ENCODE measurements around the gene ZSCAN16.
"Not testable (repeated sequence)": the region's sequence is repeated elsewhere in the genome, so short reads cannot be mapped to it uniquely, and the experiment has no call there.

Gene ZSCAN16

DNA sequence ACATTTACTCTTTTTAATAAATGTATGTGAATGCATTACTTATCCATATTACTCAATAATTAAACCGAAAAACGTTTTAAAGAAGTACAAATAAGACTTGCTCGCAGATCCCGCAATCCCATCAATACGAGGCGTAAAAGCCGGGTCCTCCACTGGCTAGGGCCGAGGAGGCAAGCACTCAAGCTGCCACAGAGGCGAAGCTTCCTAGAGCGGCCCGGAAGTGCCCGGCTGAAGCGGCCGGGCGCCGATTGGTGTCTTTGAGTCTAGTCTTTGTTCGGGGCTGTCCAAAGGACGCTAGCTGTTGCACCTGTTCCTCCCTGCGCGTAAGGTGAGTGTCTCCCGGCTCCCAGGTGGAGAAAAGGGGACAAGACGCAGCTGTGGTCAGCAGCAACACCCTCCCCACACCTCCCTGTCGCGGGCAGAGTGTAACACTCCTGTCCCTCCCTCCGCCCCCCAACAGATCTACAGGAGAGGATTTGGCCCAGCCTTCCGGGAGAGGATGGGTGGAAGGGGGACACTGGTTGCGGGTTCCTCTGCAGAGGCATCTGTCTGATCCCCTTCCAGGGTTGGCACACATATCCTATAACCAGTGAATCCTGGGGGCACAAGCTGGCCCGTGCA, at the start of gene ZSCAN16:
TSS of gene ZSCAN16 (plus strand) at position 260 of the 621 bp plus-strand sequence. CDS start 835 bp downstream, outside the sequence.
- peak; percentile 74 to 79 for DNase-seq

GRCh38 chr6:28078050-28078449, 46.4 kb upstream of the ZSCAN16 start:
- no peak for DNase-seq

DNA sequence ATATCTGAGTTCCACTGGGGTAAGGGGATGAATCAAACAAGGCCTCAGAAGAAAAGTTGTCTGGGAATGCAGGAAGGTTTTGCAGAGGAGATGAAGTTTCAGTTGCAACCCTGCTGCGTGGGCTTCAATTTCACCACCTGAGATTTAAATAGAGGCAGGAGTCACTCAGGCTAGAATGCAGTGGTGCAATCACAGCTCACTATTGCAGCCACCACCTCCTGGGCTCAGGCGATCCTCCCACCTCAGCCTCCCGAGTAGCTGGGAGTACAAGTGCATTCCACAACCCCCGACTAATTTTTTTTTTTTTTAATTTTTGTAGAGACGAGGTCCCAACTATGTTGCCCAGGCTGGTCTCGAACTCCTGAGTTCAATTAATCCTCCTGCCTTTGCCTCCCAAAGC, 45.6 kb upstream of the ZSCAN16 start:
- no peak for DNase-seq

GRCh38 chr6:28080381-28080630, 44.1 kb upstream of the ZSCAN16 start, which contains the start of gene ZNF165:
TSS of gene ZNF165 (plus strand) at chr6:28080568. CDS start at chr6:28085481, 4,913 bp downstream.
- not testable (repeated sequence) for DNase-seq

DNA sequence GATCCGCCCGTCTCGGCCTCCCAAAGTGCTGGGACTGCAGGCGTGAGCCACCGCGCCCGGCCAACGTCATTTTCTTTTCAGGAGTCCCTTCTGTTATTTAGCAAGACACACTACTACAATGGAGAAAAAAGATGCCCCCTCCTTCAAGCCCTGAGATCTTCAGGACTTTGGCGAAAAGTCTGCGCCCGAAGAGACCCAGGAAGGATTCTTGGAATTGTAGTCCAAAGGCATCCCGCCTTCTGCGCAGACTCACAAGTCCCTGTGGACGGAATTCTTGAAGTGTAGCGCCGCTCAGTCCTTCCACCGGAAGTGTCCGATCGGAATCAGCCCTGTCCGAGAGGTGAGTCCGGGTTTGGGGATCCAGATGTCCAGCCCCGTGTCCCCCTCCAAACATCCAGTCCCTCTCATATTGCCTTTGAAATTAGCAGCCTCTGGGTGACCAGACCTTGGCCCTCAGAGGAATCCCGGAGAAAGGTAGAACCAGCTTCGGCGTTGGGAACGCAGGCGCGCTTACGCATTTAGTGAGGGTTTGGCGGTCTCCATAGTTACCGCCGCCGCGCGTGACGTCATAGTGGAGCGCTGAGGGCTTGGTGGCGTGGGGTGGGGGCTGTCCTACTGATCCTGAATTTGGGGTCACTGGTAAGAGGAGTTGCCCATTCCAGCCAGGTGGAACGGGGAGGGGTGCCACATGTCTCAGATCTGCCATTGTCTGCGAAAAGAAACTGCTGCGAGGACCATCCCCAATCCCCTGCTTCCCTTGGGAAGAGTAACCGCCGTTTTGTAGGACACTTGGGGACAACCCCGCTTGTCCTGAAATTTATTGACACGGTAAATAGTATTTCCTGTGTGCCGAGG, 43.6 kb upstream of the ZSCAN16 start:
- peak; percentile 79 to 95 for DNase-seq

DNA sequence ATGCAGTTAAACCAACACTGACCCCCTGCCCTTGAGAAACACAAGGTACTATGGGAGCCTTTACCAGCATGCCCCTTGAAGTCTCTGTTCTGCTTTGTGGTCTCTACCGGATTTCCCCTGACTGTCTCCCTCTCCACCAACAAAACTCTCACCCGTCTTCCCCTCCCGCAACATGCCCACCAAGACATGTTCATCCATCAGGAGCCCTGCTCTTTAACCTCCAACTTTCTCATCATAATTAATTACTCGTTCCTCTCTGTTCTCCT, 43.0 kb upstream of the ZSCAN16 start:
- DNase-seq: no peak

GRCh38 chr6:28082939-28083338, 41.5 kb upstream of the ZSCAN16 start:
- DNase-seq: no peak

DNA sequence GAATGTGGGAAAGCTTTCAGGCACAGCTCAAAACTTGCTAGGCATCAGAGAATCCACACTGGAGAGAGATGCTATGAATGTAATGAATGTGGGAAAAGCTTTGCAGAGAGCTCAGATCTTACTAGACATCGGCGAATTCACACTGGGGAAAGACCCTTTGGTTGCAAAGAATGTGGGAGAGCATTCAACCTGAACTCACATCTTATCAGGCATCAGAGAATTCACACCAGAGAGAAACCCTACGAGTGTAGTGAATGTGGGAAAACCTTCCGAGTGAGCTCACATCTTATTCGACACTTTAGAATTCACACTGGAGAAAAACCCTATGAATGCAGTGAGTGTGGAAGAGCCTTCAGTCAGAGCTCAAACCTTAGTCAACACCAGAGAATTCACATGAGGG, 35.4 kb upstream of the ZSCAN16 start:
- DNase-seq: no peak

GRCh38 chr6:28090917-28091586, 33.4 kb upstream of the ZSCAN16 start:
- no peak for DNase-seq

- DNase-seq: not testable (repeated sequence)
Measured at GRCh38 chr6:28102222-28102621, 22.2 kb upstream of the ZSCAN16 start.

GRCh38 chr6:28102699-28103098, 21.7 kb upstream of the ZSCAN16 start:
- DNase-seq: not testable (repeated sequence)

GRCh38 chr6:28104392-28105244, 19.8 kb upstream of the ZSCAN16 start:
- DNase-seq: peak; percentile 16 to 45

DNA sequence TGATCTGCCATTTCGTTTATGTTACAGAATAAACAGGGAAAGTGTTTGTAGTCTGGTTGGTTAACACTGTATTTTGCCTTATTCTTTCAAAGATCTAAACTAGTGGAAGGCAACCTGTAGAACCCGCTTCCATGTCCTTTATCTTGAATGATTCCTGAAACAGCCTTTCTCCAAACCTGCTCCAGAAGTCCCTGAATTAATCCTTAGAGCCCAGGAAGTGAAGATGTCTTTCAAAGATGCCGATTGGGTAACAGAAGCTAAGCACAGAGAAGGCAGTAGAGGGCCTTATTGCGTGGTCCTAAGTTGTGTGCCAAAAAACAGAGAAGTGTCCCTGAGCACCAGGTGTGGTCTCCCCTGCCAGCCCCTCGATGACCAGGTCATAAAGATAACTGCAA, 19.2 kb upstream of the ZSCAN16 start:
- DNase-seq: no peak

DNA sequence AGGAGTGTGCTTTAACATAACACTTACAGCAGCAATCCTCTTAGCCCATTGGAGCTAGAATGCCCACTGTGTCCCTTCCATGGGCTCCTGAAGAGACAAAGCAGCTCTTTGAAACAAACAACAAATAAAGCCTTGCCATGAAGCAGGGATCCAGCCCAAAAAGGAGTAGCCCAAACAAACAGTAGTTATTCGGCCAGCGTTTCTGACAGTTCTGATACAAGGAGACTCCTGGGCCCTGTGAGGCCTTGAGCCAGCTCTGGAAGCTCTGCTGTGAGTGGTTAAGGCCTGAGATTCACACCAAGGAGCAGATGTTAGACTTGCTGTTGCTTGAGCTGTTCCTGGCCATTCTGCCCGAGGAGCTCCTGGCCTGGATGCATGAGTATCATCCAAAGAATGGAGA, 16.9 kb upstream of the ZSCAN16 start:
- DNase-seq: no peak

DNA sequence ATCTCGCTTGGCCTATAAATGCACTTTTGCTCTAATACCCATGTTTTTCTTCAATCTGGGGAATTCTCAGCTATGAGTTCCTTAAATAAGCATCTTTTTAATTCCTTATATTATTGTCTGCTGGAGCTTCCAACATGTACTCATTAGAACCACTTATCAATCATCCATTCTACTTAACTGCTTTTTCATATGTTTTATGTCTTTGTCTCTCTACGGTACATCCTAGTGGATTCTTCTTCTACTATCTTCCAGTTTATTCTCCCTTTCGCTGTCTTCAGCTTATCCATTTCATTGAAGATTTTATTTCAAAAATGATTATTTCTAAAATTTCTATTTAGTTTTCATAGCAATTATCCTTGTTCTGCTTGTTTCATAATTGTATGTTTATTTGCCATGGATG, 12.4 kb upstream of the ZSCAN16 start:
- DNase-seq: no peak

DNA sequence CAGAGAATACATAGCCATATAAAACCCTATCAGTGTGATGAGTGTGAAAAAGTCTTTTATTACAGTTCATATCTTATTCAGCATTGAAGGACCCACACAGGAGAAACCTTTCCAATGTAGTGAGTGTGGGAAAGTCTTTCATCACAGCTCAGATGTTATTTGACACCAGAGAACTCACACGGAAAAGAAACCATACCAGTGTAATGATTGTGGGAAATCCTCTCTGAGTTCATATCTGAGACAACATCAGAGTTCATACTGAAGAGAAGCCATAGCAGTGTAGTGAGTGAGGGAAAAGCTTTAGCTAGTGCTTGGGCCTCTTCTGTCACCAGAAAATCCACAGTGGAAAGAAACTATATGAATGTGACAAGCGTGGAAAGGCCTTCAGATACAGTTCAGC, 8.6 kb upstream of the ZSCAN16 start:
- no peak for DNase-seq

- DNase-seq: no peak
Measured at GRCh38 chr6:28117386-28118050, 6.9 kb upstream of the ZSCAN16 start.

- DNase-seq: no peak
Measured at GRCh38 chr6:28118217-28118616, 6.2 kb upstream of the ZSCAN16 start.

DNA sequence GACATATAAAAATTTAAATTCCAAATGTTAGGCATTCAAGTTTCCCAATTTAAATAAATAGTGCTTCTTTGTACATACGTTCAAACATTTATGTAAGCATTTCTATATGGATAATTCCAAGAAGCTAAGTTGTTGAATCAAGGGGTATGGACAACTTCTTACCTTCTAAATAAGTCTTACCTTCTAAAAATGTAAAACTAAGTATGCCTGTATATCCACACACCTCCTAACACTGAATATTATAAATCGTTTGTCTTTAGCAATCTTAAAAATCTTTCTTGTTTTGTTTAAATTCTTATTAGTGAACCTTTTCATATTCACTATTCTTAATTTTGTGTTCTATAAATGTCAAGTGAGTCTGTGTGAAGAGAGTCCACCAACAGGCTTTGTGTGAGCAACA, 2.5 kb upstream of the ZSCAN16 start:
- DNase-seq: no peak

DNA sequence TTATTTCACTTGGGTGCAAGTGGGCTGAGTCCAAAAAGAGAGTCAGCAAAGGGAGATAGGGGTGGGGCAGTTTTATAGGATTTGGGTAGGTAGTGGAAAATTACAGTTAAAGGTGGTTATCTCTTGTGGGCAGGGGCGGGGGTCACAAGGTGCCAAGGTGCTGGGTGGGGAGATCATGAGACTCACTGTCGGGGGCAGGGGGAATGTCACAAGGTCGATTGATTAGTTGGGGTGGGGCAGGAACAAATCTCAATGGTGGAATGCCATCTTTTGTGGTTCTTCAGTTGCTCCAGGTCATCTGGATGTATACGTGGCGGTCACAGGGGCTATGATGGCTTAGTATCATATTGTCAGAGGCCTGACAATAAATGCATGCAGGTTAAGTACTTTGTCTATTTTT, 2.1 kb upstream of the ZSCAN16 start:
- DNase-seq: not testable (repeated sequence)

DNA sequence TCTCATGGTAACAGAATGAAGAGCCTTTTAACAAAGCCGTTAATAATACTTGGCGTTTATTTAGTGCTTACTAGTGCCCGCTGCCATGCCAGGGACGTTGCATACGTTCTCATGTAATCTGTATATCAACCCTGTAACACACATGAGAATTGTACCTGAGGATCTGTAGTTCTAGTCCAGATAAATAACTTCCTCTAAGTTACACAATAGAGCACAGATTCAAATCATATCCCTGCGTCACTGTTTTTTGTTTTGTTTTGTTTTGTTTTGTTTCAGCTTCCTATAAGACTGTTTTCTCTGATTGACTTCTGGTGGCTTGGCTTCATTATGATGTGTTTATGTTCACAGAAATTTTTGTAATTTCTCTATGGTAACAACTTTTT, 553 bp downstream of the ZSCAN16 start:
- DNase-seq: no peak

- no peak for DNase-seq
Measured at GRCh38 chr6:28125401-28125800, 992 bp downstream of the ZSCAN16 start.

- DNase-seq: no peak
Measured at GRCh38 chr6:28134015-28134414, 9.6 kb downstream of the ZSCAN16 start.
